Stimulated activated naive CD8-positive, alpha-beta T cell treated with anti-CD3 and anti-CD28 coated beads, Interleukin-15, Interleukin-2, amounts not matched to agents 100 ng/mL and 50 ng/mL, for 24 hours (primary cell): Measurements from ENCODE around the gene OR10A4.
"Not testable (repeated sequence)": the region's sequence is repeated elsewhere in the genome, so short reads cannot be mapped to it uniquely, and the experiment has no call there.

Experiments used
- H3K27ac Mint-ChIP-seq: one replicate; pipeline ENCODE4 v1.8.0; 2021; ENCODE audit warnings: mild to moderate bottlenecking, mixed read lengths
- H3K27me3 Mint-ChIP-seq: one replicate; pipeline ENCODE4 v1.8.0; 2021; ENCODE audit warnings: mixed read lengths
- H3K36me3 Mint-ChIP-seq: one replicate; pipeline ENCODE4 v1.8.0; 2021; ENCODE audit warnings: low read depth, mixed read lengths
- H3K4me1 Mint-ChIP-seq: one replicate; pipeline ENCODE4 v1.8.0; 2021; ENCODE audit warnings: low read depth, mixed read lengths
- H3K4me3 Mint-ChIP-seq: one replicate; pipeline ENCODE4 v1.8.0; 2021; ENCODE audit warnings: mild to moderate bottlenecking, mixed read lengths
- H3K9me3 Mint-ChIP-seq: one replicate; pipeline ENCODE4 v1.8.0; 2021; ENCODE audit warnings: mixed read lengths

OR10A4 gene

GRCh38 chr11:6876325-6876724, at the start of gene OR10A4:
TSS of gene OR10A4 (plus strand) at chr11:6876625. CDS start at chr11:6876648, 23 bp downstream.
- no peaks in the 10 kb centered on the region for H3K36me3 Mint-ChIP-seq
- H3K27ac Mint-ChIP-seq: no peak within 1 kb of the TSS
- no peak within 1 kb of the TSS for H3K4me3 Mint-ChIP-seq
- H3K27me3 Mint-ChIP-seq: peaks cover 20% of the 10 kb centered on the region
- no peaks in the 10 kb centered on the region for H3K4me1 Mint-ChIP-seq
- no peaks in the 10 kb centered on the region for H3K9me3 Mint-ChIP-seq

- no peak overlapping the region for H3K27ac Mint-ChIP-seq
- H3K4me3 Mint-ChIP-seq: no peak overlapping the region
- peaks cover 23% of the 10 kb centered on the region for H3K27me3 Mint-ChIP-seq
- no peaks in the 10 kb centered on the region for H3K4me1 Mint-ChIP-seq
- H3K9me3 Mint-ChIP-seq: no peaks in the 10 kb centered on the region
- no peaks in the 10 kb centered on the region for H3K36me3 Mint-ChIP-seq
These were observed 48.3 kb upstream of the OR10A4 start for GRCh38 chr11:6828103-6828502.

- peaks cover 14% of the 10 kb centered on the region for H3K27me3 Mint-ChIP-seq
- no peak overlapping the region for H3K4me3 Mint-ChIP-seq
- H3K9me3 Mint-ChIP-seq: no peaks in the 10 kb centered on the region
- H3K27ac Mint-ChIP-seq: no peak overlapping the region
- H3K4me1 Mint-ChIP-seq: no peaks in the 10 kb centered on the region
- no peaks in the 10 kb centered on the region for H3K36me3 Mint-ChIP-seq
These were observed 43.1 kb upstream of the OR10A4 start for GRCh38 chr11:6833356-6833755.

- no peaks in the 10 kb centered on the region for H3K4me1 Mint-ChIP-seq
- H3K36me3 Mint-ChIP-seq: no peaks in the 10 kb centered on the region
- H3K4me3 Mint-ChIP-seq: no peak overlapping the region
- H3K27ac Mint-ChIP-seq: no peak overlapping the region
- peaks cover 11% of the 10 kb centered on the region for H3K27me3 Mint-ChIP-seq
- H3K9me3 Mint-ChIP-seq: no peaks in the 10 kb centered on the region
These were observed 42.4 kb upstream of the OR10A4 start for GRCh38 chr11:6834021-6834420.

GRCh38 chr11:6841694-6842093, 34.7 kb upstream of the OR10A4 start:
- Mint-ChIP-seq H3K27me3 (peaks cover 21% of the 10 kb centered on the region), H3K9me3 (no peaks in the 10 kb centered on the region), H3K36me3 (no peaks in the 10 kb centered on the region), H3K4me3 (no peak overlapping the region), H3K27ac (no peak overlapping the region), H3K4me1 (no peaks in the 10 kb centered on the region)

GRCh38 chr11:6843670-6844069, 32.8 kb upstream of the OR10A4 start:
- H3K4me3 Mint-ChIP-seq: no peak overlapping the region
- peaks cover 32% of the 10 kb centered on the region for H3K27me3 Mint-ChIP-seq
- no peak overlapping the region for H3K27ac Mint-ChIP-seq

GRCh38 chr11:6844356-6844755, 32.1 kb upstream of the OR10A4 start:
- Mint-ChIP-seq H3K9me3 (no peaks in the 10 kb centered on the region), H3K27me3 (peaks cover 32% of the 10 kb centered on the region), H3K4me3 (no peak overlapping the region), H3K4me1 (no peaks in the 10 kb centered on the region), H3K36me3 (no peaks in the 10 kb centered on the region), H3K27ac (no peak overlapping the region)

More at GRCh38 chr11:6843670-6844069, 32.8 kb upstream of the OR10A4 start:
- Mint-ChIP-seq H3K4me1 (no peaks in the 10 kb centered on the region), H3K9me3 (no peaks in the 10 kb centered on the region), H3K36me3 (no peaks in the 10 kb centered on the region)

- H3K36me3 Mint-ChIP-seq: no peaks in the 10 kb centered on the region
- no peak within 1 kb of the TSS for H3K27ac Mint-ChIP-seq
- no peak within 1 kb of the TSS for H3K4me3 Mint-ChIP-seq
- no peaks in the 10 kb centered on the region for H3K9me3 Mint-ChIP-seq
- H3K27me3 Mint-ChIP-seq: peaks cover 32% of the 10 kb centered on the region
- no peaks in the 10 kb centered on the region for H3K4me1 Mint-ChIP-seq
These were observed 31.0 kb upstream of the OR10A4 start, which contains the start of gene OR10A5 for GRCh38 chr11:6845383-6845782. TSS of gene OR10A5 (plus strand) at chr11:6845683. CDS start at chr11:6845683, 0 bp downstream.

- H3K36me3 Mint-ChIP-seq: no peaks in the 10 kb centered on the region
- peaks cover 12% of the 10 kb centered on the region for H3K9me3 Mint-ChIP-seq
- H3K27me3 Mint-ChIP-seq: peaks cover 21% of the 10 kb centered on the region
- no peak overlapping the region for H3K4me3 Mint-ChIP-seq
- no peak overlapping the region for H3K27ac Mint-ChIP-seq
- H3K4me1 Mint-ChIP-seq: no peaks in the 10 kb centered on the region
These were observed 25.9 kb upstream of the OR10A4 start for GRCh38 chr11:6850526-6850925.

- H3K36me3 Mint-ChIP-seq: not testable (repeated sequence)
These were observed 21.6 kb upstream of the OR10A4 start for GRCh38 chr11:6854801-6855200.

GRCh38 chr11:6855971-6856541, 20.4 kb upstream of the OR10A4 start:
- H3K4me1 Mint-ChIP-seq: peaks cover 7% of the 10 kb centered on the region
- H3K36me3 Mint-ChIP-seq: no peaks in the 10 kb centered on the region
- peaks cover 15% of the 10 kb centered on the region for H3K27me3 Mint-ChIP-seq
- peaks cover 9% of the 10 kb centered on the region for H3K9me3 Mint-ChIP-seq
- H3K4me3 Mint-ChIP-seq: no peak overlapping the region
- H3K27ac Mint-ChIP-seq: no peak overlapping the region

More at GRCh38 chr11:6854801-6855200, 21.6 kb upstream of the OR10A4 start:
- not testable (repeated sequence) for H3K27ac Mint-ChIP-seq, H3K4me3 Mint-ChIP-seq, H3K27me3 Mint-ChIP-seq, H3K4me1 Mint-ChIP-seq
- peaks cover 12% of the 10 kb centered on the region for H3K9me3 Mint-ChIP-seq

GRCh38 chr11:6856871-6857270, 19.6 kb upstream of the OR10A4 start:
- Mint-ChIP-seq H3K4me3 (no peak overlapping the region), H3K4me1 (peaks cover 7% of the 10 kb centered on the region), H3K36me3 (no peaks in the 10 kb centered on the region), H3K27me3 (peaks cover 12% of the 10 kb centered on the region), H3K9me3 (peaks cover 4% of the 10 kb centered on the region), H3K27ac (no peak overlapping the region)

- Mint-ChIP-seq H3K27ac (no peak within 1 kb of the TSS), H3K27me3 (peaks cover 23% of the 10 kb centered on the region), H3K36me3 (no peaks in the 10 kb centered on the region), H3K4me1 (no peaks in the 10 kb centered on the region), H3K9me3 (no peaks in the 10 kb centered on the region), H3K4me3 (no peak within 1 kb of the TSS)
These were observed 13.5 kb upstream of the OR10A4 start, which contains the start of gene OR10A2 for GRCh38 chr11:6862961-6863360. TSS of gene OR10A2 (plus strand) at chr11:6863057. CDS start at chr11:6869755, 6,698 bp downstream.

- no peaks in the 10 kb centered on the region for H3K4me1 Mint-ChIP-seq
- H3K36me3 Mint-ChIP-seq: no peaks in the 10 kb centered on the region
- no peak overlapping the region for H3K4me3 Mint-ChIP-seq
- no peak overlapping the region for H3K27ac Mint-ChIP-seq
- H3K9me3 Mint-ChIP-seq: no peaks in the 10 kb centered on the region
- peaks cover 21% of the 10 kb centered on the region for H3K27me3 Mint-ChIP-seq
These were observed 12.0 kb upstream of the OR10A4 start for GRCh38 chr11:6864438-6864837.

- no peaks in the 10 kb centered on the region for H3K9me3 Mint-ChIP-seq
- H3K27me3 Mint-ChIP-seq: peaks cover 16% of the 10 kb centered on the region
- no peaks in the 10 kb centered on the region for H3K4me1 Mint-ChIP-seq
- no peak overlapping the region for H3K4me3 Mint-ChIP-seq
- H3K27ac Mint-ChIP-seq: no peak overlapping the region
- H3K36me3 Mint-ChIP-seq: no peaks in the 10 kb centered on the region
These were observed 5.1 kb upstream of the OR10A4 start for GRCh38 chr11:6871278-6871677.

- Mint-ChIP-seq H3K9me3 (no peaks in the 10 kb centered on the region), H3K4me1 (no peaks in the 10 kb centered on the region), H3K36me3 (no peaks in the 10 kb centered on the region), H3K27me3 (peaks cover 22% of the 10 kb centered on the region), H3K27ac (no peak overlapping the region), H3K4me3 (no peak overlapping the region)
These were observed 664 bp upstream of the OR10A4 start for GRCh38 chr11:6875761-6876160.
